H1 (cell line): ENCODE data around the gene EPHA10. TPM values are rescaled to one million over a fixed set of nuclear protein-coding genes. Genes with fewer than 3 reads are reported as not detected.
"Not testable (repeated sequence)": the region's sequence is repeated elsewhere in the genome, so short reads cannot be mapped to it uniquely, and the experiment has no call there.

Experiments used
- CTCF ChIA-PET: fragments of 300-600 bp; sonication (Branson Sonifier 250); formaldehyde crosslinking; loops from one replicate; lab custom pipeline; 2021; ENCODE audit not compliant: partially characterized antibody; lab: Charles Lee
- POLR2A ChIA-PET: fragments of 300-600 bp; sonication (Branson Sonifier 250); formaldehyde crosslinking; loops from one replicate; lab custom pipeline; 2021; ENCODE audit warnings: inconsistent platforms; ENCODE audit not compliant: partially characterized antibody; lab: Charles Lee
- DNase-seq, 2 experiments: peaks; one replicate each; pipeline versions ENCODE4 v3.0.0 to v3.0.0-alpha.2; 2010 to 2022; ENCODE audit warnings: low spot score in 2 of 2, low read depth in 1 of 2, mixed read lengths in 1 of 2
- FAIRE-seq: peaks from 2 replicates; lab custom pipeline; 2011; peaks lifted over from hg19 to GRCh38; lab: Jason Lieb, UNC
- H2AFZ ChIP-seq: 2 replicates; pipeline ENCODE4 v1.8.1; 2012; ENCODE audit warnings: low read length, inconsistent platforms
- H2AK5ac ChIP-seq: 2 replicates; pipeline ENCODE4 v1.6.1; 2013; ENCODE audit warnings: low read depth, low read length
- H2BK120ac ChIP-seq: replicated peaks from 2 replicates; pipeline ENCODE3; 2013; ENCODE audit warnings: low read depth, low read length, inconsistent platforms
- H2BK12ac ChIP-seq: 2 replicates; pipeline ENCODE4 v1.6.1; 2013; ENCODE audit warnings: low read depth, low read length
- H2BK15ac ChIP-seq: 2 replicates; pipeline ENCODE4 v1.6.1; 2013; ENCODE audit warnings: low read length
- H2BK20ac ChIP-seq: 2 replicates; pipeline ENCODE4 v1.6.1; 2013; ENCODE audit warnings: low read length
- H2BK5ac ChIP-seq: 2 replicates; pipeline ENCODE4 v1.6.1; 2013; ENCODE audit warnings: low read depth, low read length
- H3K14ac ChIP-seq: 2 replicates; pipeline ENCODE4 v1.6.1; 2013; ENCODE audit warnings: inconsistent platforms; ENCODE audit not compliant: insufficient read length
- H3K18ac ChIP-seq: 2 replicates; pipeline ENCODE4 v1.6.1; 2013; ENCODE audit warnings: low read length; ENCODE audit errors: extremely low read depth
- H3K23ac ChIP-seq: 2 replicates; pipeline ENCODE4 v1.6.1; 2013; ENCODE audit warnings: inconsistent platforms; ENCODE audit not compliant: insufficient read length
- H3K23me2 ChIP-seq: 2 replicates; pipeline ENCODE4 v1.6.1; 2013; ENCODE audit warnings: low read depth, low read length
- H3K27ac ChIP-seq: 2 replicates; pipeline ENCODE4 v1.6.1; 2011; ENCODE audit warnings: low read depth, low read length, inconsistent platforms
- H3K27me3 ChIP-seq, 4 experiments: replicated peaks in 1 of 4; 1 replicate in 1 of 4; 2 replicates in 3 of 4; pipeline versions ENCODE4 v1.6.1 to v1.8.1; 2011 to 2013; ENCODE audit warnings: low read length in 3 of 4, mild to moderate bottlenecking in 3 of 4, inconsistent platforms in 2 of 4, mixed read lengths in 2 of 4, moderate library complexity in 1 of 4; ENCODE audit not compliant: control insufficient read depth in 3 of 4, insufficient read depth in 3 of 4; ENCODE audit errors: extremely low read depth in 1 of 4
- H3K36me3 ChIP-seq, 4 experiments: 2 replicates each; pipeline versions ENCODE4 v1.6.1 to v1.8.1; 2011 to 2013; ENCODE audit warnings: mild to moderate bottlenecking in 4 of 4, low read length in 3 of 4, moderate library complexity in 2 of 4, control low read depth in 1 of 4, inconsistent platforms in 1 of 4; ENCODE audit not compliant: insufficient read depth in 4 of 4, control insufficient read depth in 2 of 4
- H3K4ac ChIP-seq: replicated peaks from 2 replicates; pipeline ENCODE3; 2013; ENCODE audit warnings: low read length, low read depth, mixed read lengths, inconsistent platforms; ENCODE audit not compliant: insufficient read length
- H3K4me1 ChIP-seq, 4 experiments: replicated peaks in 1 of 4; 1 replicate in 1 of 4; 2 replicates in 3 of 4; pipeline versions ENCODE4 v1.6.1 to v1.8.1; 2011 to 2013; ENCODE audit warnings: low read length in 3 of 4, inconsistent platforms in 2 of 4, mixed read lengths in 1 of 4; ENCODE audit not compliant: insufficient read depth in 4 of 4, control insufficient read depth in 3 of 4
- H3K4me2 ChIP-seq, 2 experiments: 2 replicates each; pipeline versions ENCODE4 v1.6.1 to v1.8.1; 2011 to 2013; ENCODE audit warnings: low read depth in 2 of 2, low read length in 2 of 2, control low read depth in 1 of 2, inconsistent platforms in 1 of 2, mild to moderate bottlenecking in 1 of 2; ENCODE audit not compliant: insufficient read depth in 1 of 2
- H3K4me3 ChIP-seq, 4 experiments: fragments of 200-600, 300-600 bp in 1 of 4; sonication (generic), shearing (Covaris generic), sonication (Bioruptor Twin) in 1 of 4; 2 replicates each; pipeline versions ENCODE4 v1.5.1 to v1.8.1; 2011 to 2016; ENCODE audit warnings: low read length in 4 of 4, low read depth in 3 of 4, control low read depth in 2 of 4, inconsistent platforms in 2 of 4, mild to moderate bottlenecking in 2 of 4, mixed read lengths in 1 of 4, moderate library complexity in 1 of 4; ENCODE audit not compliant: insufficient read depth in 2 of 4; ENCODE audit errors: extremely low read depth in 1 of 4
- H3K56ac ChIP-seq: replicated peaks from 2 replicates; pipeline ENCODE3; 2013; ENCODE audit warnings: low read depth, mild to moderate bottlenecking, mixed read lengths, low read length, inconsistent platforms; ENCODE audit not compliant: insufficient read length
- H3K79me1 ChIP-seq: 2 replicates; pipeline ENCODE4 v1.6.1; 2013; ENCODE audit warnings: low read depth, low read length, control low read depth
- H3K79me2 ChIP-seq, 2 experiments: 2 replicates each; pipeline versions ENCODE4 v1.6.1 to v1.8.1; 2012 to 2013; ENCODE audit warnings: low read length in 2 of 2, mild to moderate bottlenecking in 2 of 2, inconsistent platforms in 1 of 2; ENCODE audit not compliant: insufficient read depth in 2 of 2, control insufficient read depth in 1 of 2
- H3K9ac ChIP-seq, 4 experiments: replicated peaks in 1 of 4; 1 replicate in 1 of 4; 2 replicates in 3 of 4; pipeline versions ENCODE4 v1.6.1 to v1.8.1; 2011 to 2013; ENCODE audit warnings: low read depth in 3 of 4, low read length in 3 of 4, control low read depth in 2 of 4, mild to moderate bottlenecking in 2 of 4, moderate library complexity in 2 of 4, inconsistent platforms in 1 of 4; ENCODE audit errors: extremely low read depth in 1 of 4
- H3K9me3 ChIP-seq, 2 experiments: 2 replicates each; pipeline versions ENCODE4 v1.6.1 to v1.8.1; 2012 to 2013; ENCODE audit warnings: mild to moderate bottlenecking in 2 of 2, moderate library complexity in 2 of 2, control low read depth in 1 of 2, inconsistent platforms in 1 of 2, low read depth in 1 of 2, low read length in 1 of 2, mixed read lengths in 1 of 2; ENCODE audit not compliant: insufficient read depth in 2 of 2
- H4K20me1 ChIP-seq, 2 experiments: replicated peaks in 1 of 2; 2 replicates each; pipeline versions ENCODE3 to v1.8.1; 2011 to 2013; ENCODE audit warnings: inconsistent platforms in 2 of 2, low read length in 2 of 2, mild to moderate bottlenecking in 1 of 2; ENCODE audit not compliant: insufficient read depth in 2 of 2, control insufficient read depth in 1 of 2
- H4K5ac ChIP-seq: 2 replicates; pipeline ENCODE4 v1.6.1; 2013; ENCODE audit warnings: low read length, low read depth, mixed read lengths, inconsistent platforms; ENCODE audit not compliant: insufficient read length
- H4K8ac ChIP-seq: 2 replicates; pipeline ENCODE4 v1.8.0; 2013; ENCODE audit warnings: mild to moderate bottlenecking, moderate library complexity, low read length, inconsistent platforms; ENCODE audit not compliant: insufficient read depth; ENCODE audit errors: extremely low read depth
- H4K91ac ChIP-seq: replicated peaks from 2 replicates; pipeline ENCODE3; 2013; ENCODE audit warnings: low read length, mixed read lengths, inconsistent platforms; ENCODE audit not compliant: insufficient read length
- ASH2L ChIP-seq: fragments of 200-600, 300-600 bp; sonication (generic); IDR thresholded peaks from one replicate; pipeline ENCODE4 v1.7.1; 2017; ENCODE audit warnings: low read length
- EGR1 ChIP-seq: IDR thresholded peaks from 2 replicates; pipeline ENCODE4 v1.6.1; 2011; ENCODE audit warnings: low read depth, low read length, borderline replicate concordance
- EZH2 ChIP-seq: fragments of 200-600 bp; sonication (generic); IDR thresholded peaks from 2 replicates; pipeline ENCODE4 v1.7.1; 2012; ENCODE audit warnings: low read depth, mild to moderate bottlenecking, moderate library complexity, low read length, inconsistent platforms; ENCODE audit not compliant: severe bottlenecking
- FOSL1 ChIP-seq: IDR thresholded peaks from 2 replicates; pipeline ENCODE4 v1.6.1; 2011; ENCODE audit warnings: mild to moderate bottlenecking, low read depth, low read length, moderate library complexity; ENCODE audit not compliant: insufficient read depth
- JUN ChIP-seq: IDR thresholded peaks from 2 replicates; pipeline ENCODE4 v1.6.1; 2011; ENCODE audit warnings: low read depth, mild to moderate bottlenecking, improper control_type of control experiment, low read length
- NRF1 ChIP-seq: IDR thresholded peaks from 2 replicates; pipeline ENCODE4 v1.6.1; 2011; ENCODE audit warnings: mild to moderate bottlenecking, low read depth, low read length, improper control_type of control experiment
- POU5F1 ChIP-seq: IDR thresholded peaks from 2 replicates; pipeline ENCODE4 v1.6.1; 2011; ENCODE audit warnings: low read depth, mild to moderate bottlenecking, low read length, moderate library complexity
- SP4 ChIP-seq: IDR thresholded peaks from 2 replicates; pipeline ENCODE4 v1.6.1; 2012; ENCODE audit warnings: low read length, inconsistent platforms
- SUZ12 ChIP-seq: fragments of 200-600 bp; sonication (generic); IDR thresholded peaks from 2 replicates; pipeline ENCODE4 v1.6.1; 2012; ENCODE audit warnings: mild to moderate bottlenecking, inconsistent platforms, low read length, moderate library complexity, mixed read lengths
- WGBS, 2 experiments: shearing (Covaris generic) in 1 of 2; methylation state at CpG; one replicate each; pipeline versions ENCODE4 v1.1.6 to v1.1.7; 2013 to 2015; ENCODE audit warnings: low lambda C conversion rate in 2 of 2, mixed read lengths in 2 of 2, inconsistent platforms in 1 of 2, low coverage in 1 of 2, missing lambda C conversion rate in 1 of 2; ENCODE audit not compliant: insufficient replicate concordance in 2 of 2, insufficient coverage in 1 of 2, insufficient read length in 1 of 2; ENCODE audit errors: extremely low coverage in 1 of 2, missing lambda C conversion rate in 1 of 2; 5-methylcytosine and 5-hydroxymethylcytosine counted together
- polyA plus RNA-seq, 7 experiments: library from polyadenylated mRNA; depleted of rRNA in 3 of 7; stranded (reverse) in 5 of 7; unstranded in 2 of 7; fragments of >200 nt in 5 of 7; fragments of 200-250 nt in 2 of 7; gene quantifications; 1 replicate in 5 of 7; 2 replicates in 1 of 7; 4 replicates in 1 of 7; pipeline versions ENCODE4 v1.2.1 to v1.2.3, GENCODE V29; 2011 to 2013; ENCODE audit warnings: missing spikeins in 2 of 7, mixed read lengths in 2 of 7
- total RNA-seq: library from RNA; stranded (reverse); fragmentation: NEBNext Ultra II Directional; extraction: Animal tissue kit (Norgen Biotek cat#: 25700); gene quantifications from 2 replicates; pipeline ENCODE4 v1.2.1, GENCODE V29; 2021

The EPHA10 gene
- total and polyA plus RNA-seq, 2 of the 8 experiments (the other 6 are each of a cell fraction or from before 2014, with no cell fraction given), result 0.54 to 1.0 TPM

- TF ChIP-seq POU5F1 (no peak), EZH2 (no peak), FOSL1 (no peak), SUZ12 (no peak), ASH2L (no peak), JUN (no peak), NRF1 (no peak), SP4 (no peak), EGR1 (no peak)
Measured at GRCh38 chr1:37688926-37689325, 76.0 kb downstream of the EPHA10 start (continued).

- H3K9me3 ChIP-seq, H3K56ac ChIP-seq, FAIRE-seq, H3K14ac ChIP-seq, H4K5ac ChIP-seq, H3K23ac ChIP-seq, H2BK5ac ChIP-seq, DNase-seq, H2AK5ac ChIP-seq, H3K79me1 ChIP-seq, H3K9ac ChIP-seq, POLR2A ChIA-PET, H3K4ac ChIP-seq, H4K91ac ChIP-seq, H2BK12ac ChIP-seq, H3K27ac ChIP-seq, H2BK20ac ChIP-seq, H3K27me3 ChIP-seq, H2AFZ ChIP-seq, H3K18ac ChIP-seq, H4K8ac ChIP-seq, H2BK120ac ChIP-seq, H3K4me2 ChIP-seq, H3K4me3 ChIP-seq, H4K20me1 ChIP-seq, H2BK15ac ChIP-seq: not testable (repeated sequence)
- Histone ChIP-seq H3K79me2 (peaks cover 0 to 20% of the 10 kb centered on the region in 2 experiments; a peak in 2 of 4 replicates), H3K4me1 (peaks cover 0 to 13% (median 9%) of the 10 kb centered on the region in 4 experiments; a peak in 6 of 7 replicates), H3K36me3 (peaks cover 5 to 42% (median 32%) of the 10 kb centered on the region in 4 experiments; a peak in 7 of 8 replicates), H3K23me2 (peaks cover 13% of the 10 kb centered on the region)
- 85% methylated on average over 2 of the region's 2 CpGs; no CpG with 5 or more reads in 1 of the 2 experiments for WGBS, 2 experiments
- CTCF ChIA-PET, result interaction anchor here (1.7 to 20.8 kb wide), 2 partner anchors 84 to 232 kb away, joined by 4 to 400 read pairs; no protein-coding TSS in a partner anchor
Measured at GRCh38 chr1:37687764-37688163, 77.2 kb downstream of the EPHA10 start.
